ENCODE data around the gene AP3S2. TPM values are rescaled to one million over a fixed set of nuclear protein-coding genes. Genes with fewer than 3 reads are reported as not detected.

AP3S2 gene
- total and polyA plus RNA-seq, 2 experiments from 2014 or later = 31.0 to 50.2 TPM

DNA sequence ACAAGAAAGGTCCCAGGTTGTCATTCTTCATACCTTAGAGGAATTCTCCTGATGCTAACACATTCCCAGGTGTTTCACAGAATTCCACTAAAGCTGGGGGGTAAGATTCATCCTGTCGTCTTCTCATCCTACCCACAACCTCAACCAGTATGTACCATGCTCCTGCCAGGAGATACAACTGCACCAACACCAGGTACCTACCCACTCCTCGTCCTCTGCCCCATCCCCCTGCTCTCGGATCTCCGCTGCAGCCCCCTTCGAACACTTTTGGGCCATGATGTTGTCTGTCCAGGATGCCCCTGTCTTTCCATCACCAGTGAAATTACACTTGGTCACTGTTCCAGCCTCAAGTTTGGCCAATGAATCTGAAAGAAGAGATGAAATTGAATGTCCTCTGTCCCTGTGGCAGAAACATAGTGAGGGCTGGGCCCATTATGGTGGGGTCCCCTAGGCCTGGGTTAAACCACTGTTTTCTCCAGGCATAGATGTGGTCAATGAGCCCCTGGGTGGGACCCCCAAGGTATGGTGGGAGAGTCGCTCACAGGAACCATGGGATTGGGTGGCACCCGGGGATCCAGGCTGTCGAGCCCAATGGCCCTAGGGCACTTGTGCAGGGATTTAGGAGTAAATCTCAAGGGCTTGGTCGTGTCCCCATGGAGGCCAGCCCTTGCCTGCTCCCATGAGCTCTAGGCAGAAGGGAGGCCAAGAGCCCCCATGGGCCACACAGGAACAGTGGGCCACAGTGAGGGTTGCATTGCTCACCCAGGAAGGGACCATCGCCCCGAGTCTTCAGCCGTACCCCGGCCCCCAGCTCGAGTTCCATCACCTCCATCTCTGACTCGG lies 9.4 kb upstream of the AP3S2 start:
- Histone ChIP-seq H3K9me3 (ENCODE audit: low read depth) (no peaks in the 10 kb centered on the region), H3K4me1 (ENCODE audit: low read depth) (peaks cover 3% of the 10 kb centered on the region), H3K27me3 (no peaks in the 10 kb centered on the region), H3K4me3 (no peak overlapping the region), H3K27ac (no peak overlapping the region), H3K36me3 (peaks cover 7% of the 10 kb centered on the region)
- no peak for DNase-seq (ENCODE audit: low read depth in 1 of 2, low spot score in 1 of 2)
- TF ChIP-seq, protein P1, sequence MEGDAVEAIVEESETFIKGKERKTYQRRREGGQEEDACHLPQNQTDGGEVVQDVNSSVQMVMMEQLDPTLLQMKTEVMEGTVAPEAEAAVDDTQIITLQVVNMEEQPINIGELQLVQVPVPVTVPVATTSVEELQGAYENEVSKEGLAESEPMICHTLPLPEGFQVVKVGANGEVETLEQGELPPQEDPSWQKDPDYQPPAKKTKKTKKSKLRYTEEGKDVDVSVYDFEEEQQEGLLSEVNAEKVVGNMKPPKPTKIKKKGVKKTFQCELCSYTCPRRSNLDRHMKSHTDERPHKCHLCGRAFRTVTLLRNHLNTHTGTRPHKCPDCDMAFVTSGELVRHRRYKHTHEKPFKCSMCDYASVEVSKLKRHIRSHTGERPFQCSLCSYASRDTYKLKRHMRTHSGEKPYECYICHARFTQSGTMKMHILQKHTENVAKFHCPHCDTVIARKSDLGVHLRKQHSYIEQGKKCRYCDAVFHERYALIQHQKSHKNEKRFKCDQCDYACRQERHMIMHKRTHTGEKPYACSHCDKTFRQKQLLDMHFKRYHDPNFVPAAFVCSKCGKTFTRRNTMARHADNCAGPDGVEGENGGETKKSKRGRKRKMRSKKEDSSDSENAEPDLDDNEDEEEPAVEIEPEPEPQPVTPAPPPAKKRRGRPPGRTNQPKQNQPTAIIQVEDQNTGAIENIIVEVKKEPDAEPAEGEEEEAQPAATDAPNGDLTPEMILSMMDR (IDR thresholded peaks at IDR 0.05; ENCODE audit: low read depth, low read length) = no peak

DNA sequence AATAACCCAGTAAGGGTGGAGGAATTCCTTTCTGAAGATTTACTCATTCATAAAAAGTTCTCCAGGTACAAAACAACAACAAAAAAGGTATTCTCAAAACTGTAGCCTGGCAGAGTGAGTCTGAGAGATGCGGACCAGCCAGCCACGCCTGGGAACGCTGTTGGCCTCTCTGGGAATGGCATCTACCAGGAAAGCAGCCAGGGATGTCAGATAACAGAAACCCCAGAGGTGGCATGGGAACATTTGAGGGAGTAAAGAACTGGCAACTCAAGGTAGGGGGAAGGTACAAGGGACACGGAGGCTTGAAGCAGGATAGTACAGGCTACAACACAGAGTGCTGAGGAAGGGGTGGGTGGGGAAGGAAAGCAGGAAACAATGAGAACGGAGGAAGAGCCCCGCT lies 7.1 kb upstream of the AP3S2 start:
- Histone ChIP-seq H3K4me3 (no peak overlapping the region), H3K27me3 (no peaks in the 10 kb centered on the region), H3K27ac (no peak overlapping the region), H3K36me3 (peaks cover 7% of the 10 kb centered on the region), H3K4me1 (ENCODE audit: low read depth) (no peaks in the 10 kb centered on the region), H3K9me3 (ENCODE audit: low read depth) (no peaks in the 10 kb centered on the region)
- no peak for DNase-seq (ENCODE audit: low read depth in 1 of 2, low spot score in 1 of 2)
- TF ChIP-seq, protein P1 (IDR thresholded peaks at IDR 0.05; ENCODE audit: low read depth, low read length) = no peak

DNA sequence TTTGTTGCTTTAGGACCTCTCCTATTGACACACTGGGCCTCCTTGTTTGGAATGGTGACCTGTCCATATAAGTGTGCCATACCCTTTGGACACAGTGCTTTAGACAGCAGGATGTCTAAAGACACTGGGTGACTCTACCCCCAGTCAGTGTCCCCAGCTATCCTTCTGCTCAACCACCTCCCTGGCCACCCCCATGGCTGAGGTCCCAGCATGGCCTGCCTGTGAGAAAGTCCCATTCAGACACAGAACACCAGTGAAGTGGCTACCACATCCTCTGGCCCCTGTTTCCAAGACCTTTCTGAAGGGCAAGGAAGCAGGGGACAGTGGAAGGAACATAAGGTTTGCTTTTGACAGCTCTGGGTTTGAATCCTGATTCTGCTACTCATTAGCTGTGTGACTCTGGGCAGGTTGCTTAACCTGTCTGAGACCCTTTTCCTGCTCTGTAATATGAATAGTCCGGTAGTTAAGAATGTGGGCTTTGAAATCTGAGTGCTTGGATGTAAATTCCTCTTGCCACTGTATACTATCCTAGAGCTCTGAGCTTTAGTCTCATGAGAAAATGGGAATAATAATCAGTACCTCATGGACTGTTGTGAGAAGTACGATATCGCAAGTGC lies 6.3 kb upstream of the AP3S2 start:
- H3K36me3 ChIP-seq = peaks cover 7% of the 10 kb centered on the region
- DNase-seq (ENCODE audit: low read depth in 1 of 2, low spot score in 1 of 2) = no peak
- TF ChIP-seq, protein P1 (IDR thresholded peaks at IDR 0.05; ENCODE audit: low read depth, low read length) = no peak
- H3K27ac ChIP-seq = no peak overlapping the region
- H3K4me3 ChIP-seq = no peak overlapping the region
- no peaks in the 10 kb centered on the region for H3K4me1 ChIP-seq (ENCODE audit: low read depth)
- H3K9me3 ChIP-seq (ENCODE audit: low read depth) = no peaks in the 10 kb centered on the region
- H3K27me3 ChIP-seq = no peaks in the 10 kb centered on the region

DNA sequence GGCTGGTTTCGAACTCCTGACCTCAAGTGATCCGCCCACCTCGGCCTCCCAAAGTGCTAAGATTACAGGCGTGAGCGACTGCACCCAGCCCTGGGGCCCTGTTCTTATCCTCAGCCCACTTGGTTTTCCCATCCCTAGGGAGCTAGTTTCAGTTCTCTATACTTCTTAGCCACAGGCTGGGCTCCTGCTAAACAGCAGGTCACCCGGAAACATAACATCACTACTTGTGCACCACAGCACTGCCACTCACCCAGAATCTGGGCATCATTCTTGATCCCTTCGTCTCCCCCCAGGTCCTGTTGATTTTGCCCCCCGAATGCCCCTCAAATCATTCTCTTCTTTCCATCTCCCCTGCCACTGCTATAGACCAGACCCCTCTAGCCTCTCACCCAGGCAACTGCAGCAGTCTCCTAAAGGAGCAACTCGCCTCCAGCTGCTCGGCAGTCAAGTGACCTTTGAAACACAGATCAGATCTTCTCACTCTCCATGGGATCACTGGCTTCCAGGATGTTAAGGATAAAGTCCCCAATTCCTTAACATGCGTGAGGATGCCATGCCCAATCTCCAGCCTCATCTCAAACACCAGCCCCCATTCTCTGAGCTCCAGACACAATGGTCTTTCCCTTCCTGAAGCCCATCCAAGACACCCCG lies 5.6 kb upstream of the AP3S2 start:
- no peaks in the 10 kb centered on the region for H3K27me3 ChIP-seq
- TF ChIP-seq, protein P1 (IDR thresholded peaks at IDR 0.05; ENCODE audit: low read depth, low read length) = no peak
- H3K4me1 ChIP-seq (ENCODE audit: low read depth) = no peaks in the 10 kb centered on the region
- H3K9me3 ChIP-seq (ENCODE audit: low read depth) = no peaks in the 10 kb centered on the region
- H3K36me3 ChIP-seq = peaks cover 7% of the 10 kb centered on the region
- H3K4me3 ChIP-seq = no peak overlapping the region
- DNase-seq (ENCODE audit: low read depth in 1 of 2, low spot score in 1 of 2) = no peak
- no peak overlapping the region for H3K27ac ChIP-seq

DNA sequence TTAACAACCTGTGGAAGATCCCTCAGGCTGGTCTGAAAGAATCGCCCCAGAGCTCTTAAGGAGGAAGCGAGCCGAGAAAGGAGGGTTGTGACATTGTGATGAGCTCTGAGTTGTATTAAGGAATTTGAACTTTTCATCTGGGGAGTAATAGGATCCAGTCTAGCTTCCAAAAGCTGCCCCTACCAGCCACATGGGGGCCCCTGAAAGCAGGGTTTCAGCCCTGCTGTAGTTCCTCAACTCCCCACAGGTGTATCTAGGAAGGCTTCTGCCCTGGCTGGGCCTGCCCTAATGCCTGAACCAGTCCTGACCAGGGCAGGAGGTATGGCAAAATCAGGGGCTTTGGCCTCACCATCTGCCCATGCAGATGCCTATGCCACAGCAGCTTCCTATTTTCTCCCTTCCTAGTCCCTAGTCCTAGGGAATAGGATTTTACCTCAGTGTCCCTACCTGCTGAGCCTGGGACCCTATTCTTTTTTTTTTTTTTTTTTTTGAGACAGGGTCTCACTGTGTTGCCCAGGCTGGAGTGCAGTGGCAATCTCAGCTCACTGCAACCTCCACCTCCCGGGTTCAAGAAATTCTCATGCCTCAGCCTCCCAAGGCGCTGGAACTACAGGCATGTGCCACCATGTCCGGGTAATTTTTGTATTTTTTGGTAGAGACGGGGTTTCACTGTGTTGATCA lies 5.0 kb upstream of the AP3S2 start:
- H3K36me3 ChIP-seq = peaks cover 7% of the 10 kb centered on the region
- TF ChIP-seq, protein P1 (IDR thresholded peaks at IDR 0.05; ENCODE audit: low read depth, low read length) = peak; percentile 58
- no peak overlapping the region for H3K4me3 ChIP-seq
- H3K4me1 ChIP-seq (ENCODE audit: low read depth) = no peaks in the 10 kb centered on the region
- no peaks in the 10 kb centered on the region for H3K9me3 ChIP-seq (ENCODE audit: low read depth)
- no peaks in the 10 kb centered on the region for H3K27me3 ChIP-seq
- H3K27ac ChIP-seq = no peak overlapping the region
- DNase-seq (ENCODE audit: low read depth in 1 of 2, low spot score in 1 of 2) = peak; percentile 46 to 58

Measured in cardiac muscle cell (in vitro differentiated cells and primary cell).